ENCODE data around the gene CDRT15. TPM values are rescaled to one million over a fixed set of nuclear protein-coding genes. Genes with fewer than 3 reads are reported as not detected.
"Not testable (repeated sequence)": the region's sequence is repeated elsewhere in the genome, so short reads cannot be mapped to it uniquely, and the experiment has no call there.

CDRT15 gene
- total RNA-seq, 1 donor from 2014 or later: not detected

GRCh38 chr17:14186443-14186842 lies 50.2 kb downstream of the CDRT15 start:
- H3K36me3 ChIP-seq; H3K4me3 ChIP-seq; DNase-seq; H3K9me3 ChIP-seq (replicated peaks); H3K27me3 ChIP-seq (ENCODE audit: low read depth); H3K4me1 ChIP-seq; intact Hi-C loops (cut with micrococcal nuclease); H3K27ac ChIP-seq (replicated peaks): not testable (repeated sequence)

Other genes with a start within 250 kb of the CDRT15 start
- gene COX10, start 167.4 kb downstream of the CDRT15 start, total RNA-seq: 46.3 TPM
- gene HS3ST3B1, start 64.2 kb upstream of the CDRT15 start, total RNA-seq: 1.2 TPM